Keratinocyte (primary cell): ENCODE results near the gene BCAS3. TPM values are rescaled to one million over a fixed set of nuclear protein-coding genes. Genes with fewer than 3 reads are reported as not detected.
A peak's percentile ranks its signal among the peaks of the same experiment; 100 is the strongest.

Experiments
- DNase-seq: peaks from one replicate; pipeline ENCODE4 v3.0.0-alpha.2; 2011; ENCODE audit warnings: low read depth, missing footprints, low spot score
- FAIRE-seq: peaks from 2 replicates; lab custom pipeline; 2011; peaks lifted over from hg19 to GRCh38; lab: Jason Lieb, UNC
- H2AFZ ChIP-seq: 2 replicates; pipeline ENCODE4 v1.6.0; 2012; ENCODE audit warnings: low read length, control low read depth, inconsistent platforms; ENCODE audit not compliant: control insufficient read depth
- H3K27ac ChIP-seq: 2 replicates; pipeline ENCODE4 v1.5.1; 2011; ENCODE audit warnings: low read length; ENCODE audit not compliant: control insufficient read depth, insufficient read depth
- H3K27me3 ChIP-seq: 3 replicates; pipeline ENCODE4 v1.6.0; 2011; ENCODE audit warnings: low read length; ENCODE audit not compliant: control insufficient read depth, insufficient read depth; ENCODE audit errors: extremely low read depth
- H3K36me3 ChIP-seq, 2 experiments: 2 replicates in 1 of 2; 3 replicates in 1 of 2; pipeline ENCODE4 v1.5.1; 2011; ENCODE audit warnings: low read length in 2 of 2, mild to moderate bottlenecking in 1 of 2; ENCODE audit not compliant: control insufficient read depth in 2 of 2, insufficient read depth in 2 of 2; ENCODE audit errors: extremely low read depth in 1 of 2
- H3K4me1 ChIP-seq: 3 replicates; pipeline ENCODE4 v1.5.1; 2011; ENCODE audit warnings: low read length; ENCODE audit not compliant: control insufficient read depth, insufficient read depth; ENCODE audit errors: extremely low read depth
- H3K4me2 ChIP-seq: 3 replicates; pipeline ENCODE4 v1.6.0; 2011; ENCODE audit warnings: low read depth, low read length; ENCODE audit not compliant: control insufficient read depth, insufficient read depth; ENCODE audit errors: extremely low read depth
- H3K4me3 ChIP-seq, 3 experiments: fragments of 200-600 bp in 1 of 3; sonication (generic) in 1 of 3; 2 replicates in 2 of 3; 3 replicates in 1 of 3; pipeline ENCODE4 v1.5.1; 2011 to 2016; ENCODE audit warnings: low read length in 3 of 3, mild to moderate bottlenecking in 3 of 3, control low read depth in 2 of 3, inconsistent platforms in 1 of 3, low read depth in 1 of 3, mixed read lengths in 1 of 3, mixed run types in 1 of 3, moderate library complexity in 1 of 3; ENCODE audit not compliant: control insufficient read depth in 2 of 3, insufficient read depth in 2 of 3; ENCODE audit errors: extremely low read depth in 1 of 3
- H3K79me2 ChIP-seq: 2 replicates; pipeline ENCODE4 v1.6.0; 2012; ENCODE audit warnings: low read length; ENCODE audit not compliant: control insufficient read depth, insufficient read depth
- H3K9ac ChIP-seq: 3 replicates; pipeline ENCODE4 v1.6.0; 2011; ENCODE audit warnings: low read length; ENCODE audit not compliant: control insufficient read depth, insufficient read depth; ENCODE audit errors: extremely low read depth
- H3K9me1 ChIP-seq: 3 replicates; pipeline ENCODE4 v1.6.0; 2011; ENCODE audit warnings: low read length; ENCODE audit not compliant: control insufficient read depth, insufficient read depth; ENCODE audit errors: extremely low read depth
- H3K9me3 ChIP-seq: 2 replicates; pipeline ENCODE4 v1.5.1; 2012; ENCODE audit warnings: low read depth, low read length; ENCODE audit not compliant: control insufficient read depth
- H4K20me1 ChIP-seq: 3 replicates; pipeline ENCODE4 v1.6.0; 2011; ENCODE audit warnings: low read length; ENCODE audit not compliant: control insufficient read depth, insufficient read depth; ENCODE audit errors: extremely low read depth
- CTCF ChIP-seq, 3 experiments: IDR thresholded peaks in 1 of 3; conservative IDR thresholded peaks in 1 of 3; optimal IDR thresholded peaks in 1 of 3; 2 replicates in 2 of 3; 3 replicates in 1 of 3; pipeline versions ENCODE3 to v1.5.1; 2011; ENCODE audit warnings: low read length in 3 of 3, mild to moderate bottlenecking in 3 of 3, moderate library complexity in 2 of 3, control low read depth in 1 of 3, inconsistent platforms in 1 of 3; ENCODE audit not compliant: insufficient read depth in 2 of 3; ENCODE audit errors: extremely low read depth in 1 of 3
- EZH2 ChIP-seq: IDR thresholded peaks from one replicate; pipeline ENCODE4 v1.6.1; 2012; ENCODE audit warnings: inconsistent platforms, mild to moderate bottlenecking, low read length, moderate library complexity
- dilution Hi-C: fragments of 300-500 bp; cut with MboI; formaldehyde crosslinking; loops from one replicate; pipeline ENCODE4 v1.7.0; 2020; ENCODE audit warnings: low sequenced_read_pairs; ENCODE audit not compliant: extremely low pct_ligation_motif_present
- polyA plus RNA-seq, 5 experiments: library from polyadenylated mRNA; depleted of rRNA in 3 of 5; stranded (reverse) in 3 of 5; stranded (forward) in 1 of 5; unstranded in 1 of 5; fragments of >200 nt; gene quantifications; 1 replicate in 1 of 5; 2 replicates in 3 of 5; 3 replicates in 1 of 5; pipeline versions ENCODE4 v1.2.1 to v1.2.3, GENCODE V29; 2011 to 2012; ENCODE audit warnings: missing spikeins in 2 of 5, low read depth in 1 of 5, low replicate concordance in 1 of 5

BCAS3 gene
- polyA plus RNA-seq, 1 donor (not counting 4 experiments of a cell fraction or from before 2014, with no cell fraction given), result 11.8 TPM

GRCh38 chr17:60685437-60685836, 7.8 kb downstream of the BCAS3 start:
- TF ChIP-seq CTCF (optimal IDR thresholded peaks at IDR 0.05 in 1 of 3, IDR thresholded peaks at IDR 0.05 in 1 of 3, conservative IDR thresholded peaks at IDR 0.05 in 1 of 3; ENCODE audit: extremely low read depth in 1 of 3, insufficient read depth in 2 of 3, low read length in 3 of 3) (no peak), EZH2 (no peak)
- H3K9ac ChIP-seq, result no peak overlapping the region
- H3K4me3 ChIP-seq, result no peak overlapping the region
- DNase-seq, result no peak
- no peaks in the 10 kb centered on the region for H4K20me1 ChIP-seq
- no peak overlapping the region for H3K4me2 ChIP-seq
- FAIRE-seq, result no peak
- H3K27me3 ChIP-seq, result no peaks in the 10 kb centered on the region
- dilution Hi-C loops, result no loop called here
- peaks cover 6% of the 10 kb centered on the region for H3K4me1 ChIP-seq
- H3K9me3 ChIP-seq, result no peaks in the 10 kb centered on the region
- peaks cover 0 to 4% of the 10 kb centered on the region in 2 experiments for H3K36me3 ChIP-seq
- H3K27ac ChIP-seq, result no peak overlapping the region
- H3K9me1 ChIP-seq, result no peaks in the 10 kb centered on the region
- no peak overlapping the region for H2AFZ ChIP-seq
- H3K79me2 ChIP-seq, result no peaks in the 10 kb centered on the region

GRCh38 chr17:60695960-60696359, 18.3 kb downstream of the BCAS3 start:
- dilution Hi-C loops, result no loop called here
- Histone ChIP-seq H3K27ac (no peak overlapping the region), H3K9me1 (no peaks in the 10 kb centered on the region), H3K4me3 (no peak overlapping the region), H4K20me1 (no peaks in the 10 kb centered on the region), H3K4me2 (no peak overlapping the region), H3K9me3 (no peaks in the 10 kb centered on the region), H3K27me3 (no peaks in the 10 kb centered on the region), H3K9ac (no peak overlapping the region), H2AFZ (no peak overlapping the region), H3K4me1 (peaks cover 12% of the 10 kb centered on the region), H3K79me2 (no peaks in the 10 kb centered on the region), H3K36me3 (no peaks in the 10 kb centered on the region)
- TF ChIP-seq CTCF (optimal IDR thresholded peaks at IDR 0.05 in 1 of 3, IDR thresholded peaks at IDR 0.05 in 1 of 3, conservative IDR thresholded peaks at IDR 0.05 in 1 of 3; ENCODE audit: extremely low read depth in 1 of 3, insufficient read depth in 2 of 3, low read length in 3 of 3), result no peak
- no peak for TF ChIP-seq EZH2
- FAIRE-seq (peak; percentile 36), DNase-seq (no peak)
